Iris pigment epithelial cell (primary cell): ENCODE data around the gene CLDN19.
A peak's percentile ranks its signal among the peaks of the same experiment; 100 is the strongest.
"Not testable (repeated sequence)": the region's sequence is repeated elsewhere in the genome, so short reads cannot be mapped to it uniquely, and the experiment has no call there.

Experiments
- DNase-seq: peaks from one replicate; pipeline ENCODE4 v3.0.0-alpha.2; 2011; ENCODE audit warnings: low read depth

Gene CLDN19

DNA sequence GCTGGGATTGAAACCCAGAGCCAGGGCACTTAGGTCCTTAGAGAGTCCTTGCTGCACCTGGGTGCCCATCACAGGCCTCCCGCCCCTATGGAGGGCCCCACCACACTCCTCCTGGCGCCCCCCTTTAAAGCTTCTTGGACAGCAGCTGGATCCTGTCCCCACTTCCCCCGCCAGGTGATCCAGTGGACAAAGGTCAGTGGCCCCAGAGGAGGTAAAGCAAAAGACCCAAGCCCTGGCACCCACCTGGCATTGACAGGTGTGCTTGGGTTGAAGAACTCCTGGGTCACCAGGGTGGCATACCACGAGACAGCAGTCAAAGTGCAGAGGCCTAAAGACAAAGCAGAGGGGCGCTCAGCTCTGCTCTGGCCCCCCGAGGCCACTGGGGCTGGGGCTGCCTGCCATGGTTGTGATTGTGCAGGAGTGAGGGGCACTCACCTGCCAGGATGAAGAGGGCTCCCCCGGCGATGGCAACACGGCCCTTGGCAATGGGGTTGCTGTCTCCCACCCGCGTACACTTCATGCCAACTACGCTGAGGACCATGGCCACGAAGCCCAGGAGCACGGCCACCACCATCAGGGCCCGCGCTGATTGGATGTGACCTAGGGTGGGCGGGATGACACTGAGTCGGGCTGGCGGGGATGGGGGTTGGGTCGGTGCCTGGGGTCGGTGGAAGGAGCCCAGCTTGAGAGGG lies 1.9 kb downstream of the CLDN19 start:
- no peak for DNase-seq

GRCh38 chr1:42737257-42737656 lies 2.8 kb downstream of the CLDN19 start:
- DNase-seq, result no peak

DNA sequence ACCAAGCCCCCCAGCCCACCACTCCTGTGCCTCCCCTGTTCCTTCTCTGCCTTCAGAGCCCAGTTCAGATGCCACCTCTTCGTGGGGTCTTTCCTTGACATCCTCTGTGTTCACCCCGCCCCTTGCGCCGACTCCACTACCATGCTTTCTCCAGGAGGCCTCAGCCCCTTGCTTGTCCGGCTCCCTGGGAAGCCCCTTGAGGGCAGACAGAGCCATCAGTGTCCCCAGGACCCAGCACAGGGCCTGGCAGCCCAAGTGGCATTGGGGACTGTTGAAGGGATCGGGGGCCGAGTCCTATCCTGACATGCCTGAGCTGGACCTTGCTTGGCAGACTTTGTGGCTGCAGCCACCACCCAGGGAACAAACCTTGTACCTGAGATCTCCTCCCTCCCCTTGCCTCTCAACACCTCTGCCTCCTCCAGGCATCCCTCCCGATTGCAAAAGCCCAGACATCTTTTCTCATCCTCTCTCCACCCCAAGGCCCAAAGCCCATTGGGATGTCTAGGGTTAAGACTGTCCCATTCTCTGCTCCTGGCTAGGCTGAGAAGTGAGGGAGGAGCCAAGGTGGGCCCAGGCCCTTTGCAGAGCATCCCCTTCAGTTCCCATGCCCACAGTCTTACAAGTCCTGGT lies 3.4 kb downstream of the CLDN19 start:
- DNase-seq, result no peak

- DNase-seq, result peak; percentile 29
Measured at GRCh38 chr1:42736152-42736551, 3.9 kb downstream of the CLDN19 start.

DNA sequence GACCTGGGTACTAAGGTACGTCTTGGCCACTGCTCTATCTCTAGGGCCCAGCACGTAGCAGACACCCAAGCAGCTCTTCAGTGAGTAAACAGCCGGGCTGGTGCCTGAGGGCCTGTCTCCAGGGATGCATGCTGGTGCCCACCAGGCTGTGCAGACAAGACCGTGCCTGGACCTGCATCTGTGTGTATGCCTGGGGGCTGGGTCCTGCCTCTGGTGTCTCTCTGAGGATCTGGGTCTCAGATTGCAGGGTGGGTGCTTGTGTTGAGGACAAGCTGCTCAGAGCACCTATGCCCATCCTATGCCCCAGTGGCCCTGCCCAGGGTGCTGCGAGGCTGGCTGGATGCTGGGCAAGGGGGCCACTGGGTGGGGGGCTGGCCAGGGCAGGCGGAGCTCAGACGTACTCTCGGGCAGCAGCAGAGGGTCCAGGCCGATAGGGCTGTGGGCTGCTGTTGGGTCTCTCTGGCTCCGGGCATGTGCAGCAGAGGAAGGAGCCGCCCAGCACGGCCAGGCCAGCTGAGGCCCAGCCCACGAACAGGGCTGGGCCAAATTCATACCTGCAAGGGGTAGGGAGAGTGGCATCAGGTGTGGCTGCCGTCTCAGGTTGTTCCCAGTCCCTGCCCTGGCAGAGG lies 4.4 kb downstream of the CLDN19 start:
- DNase-seq, result no peak

DNA sequence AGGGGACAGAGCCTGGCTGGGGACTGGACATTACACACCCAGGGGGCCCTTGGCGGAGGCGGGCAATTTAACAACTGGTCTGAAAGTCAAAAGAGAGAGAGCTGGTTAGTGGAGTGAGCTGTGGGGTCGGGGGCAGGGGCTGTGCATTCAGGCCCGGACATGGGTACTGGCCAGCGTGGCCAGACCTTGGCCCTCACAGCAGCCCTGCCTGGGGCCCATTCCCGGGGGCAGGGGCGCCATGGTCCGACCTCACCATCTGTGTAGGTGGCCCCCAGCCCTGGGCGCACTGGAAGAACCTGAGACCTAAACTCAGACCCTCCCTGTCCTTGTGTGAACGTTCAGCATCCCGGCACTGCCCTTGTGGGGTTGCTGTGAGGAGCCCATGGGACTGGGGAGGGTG lies 5.0 kb downstream of the CLDN19 start:
- no peak for DNase-seq

GRCh38 chr1:42734201-42735035 lies 5.6 kb downstream of the CLDN19 start:
- DNase-seq, result no peak

GRCh38 chr1:42733415-42734200 lies 6.4 kb downstream of the CLDN19 start:
- no peak for DNase-seq

DNA sequence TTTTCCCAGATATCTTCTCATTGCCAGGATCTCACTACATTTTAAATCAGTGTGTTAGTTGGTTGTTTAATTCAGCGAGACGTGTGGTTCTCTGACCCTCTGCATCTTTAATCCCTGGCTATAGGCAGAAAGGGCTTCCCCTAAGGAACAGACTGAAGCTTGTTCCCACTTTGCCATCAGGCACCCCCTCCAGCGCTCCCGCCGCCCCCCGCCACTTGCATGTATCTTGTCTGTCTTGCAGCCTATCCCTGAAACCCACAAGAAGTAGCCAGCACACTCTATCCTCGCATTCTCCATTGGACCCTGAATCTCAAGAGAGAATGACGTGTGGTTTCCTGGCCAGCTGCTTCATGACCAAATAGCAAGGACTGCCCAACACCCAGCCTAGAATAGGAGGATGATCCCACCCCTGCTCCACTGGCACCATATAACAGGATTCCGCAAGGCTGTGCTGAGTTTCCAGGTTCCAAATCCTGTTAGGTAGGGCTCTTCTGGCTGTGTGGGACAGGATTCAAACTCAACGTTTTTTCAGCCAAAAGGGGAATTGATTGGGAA lies 7.8 kb downstream of the CLDN19 start:
- DNase-seq, result no peak

- no peak for DNase-seq
Measured at GRCh38 chr1:42731585-42731984, 8.5 kb downstream of the CLDN19 start.

- no peak for DNase-seq
Measured at GRCh38 chr1:42730988-42731387, 9.0 kb downstream of the CLDN19 start.

- DNase-seq, result no peak
Measured at GRCh38 chr1:42730002-42730401, 10.0 kb downstream of the CLDN19 start.

DNA sequence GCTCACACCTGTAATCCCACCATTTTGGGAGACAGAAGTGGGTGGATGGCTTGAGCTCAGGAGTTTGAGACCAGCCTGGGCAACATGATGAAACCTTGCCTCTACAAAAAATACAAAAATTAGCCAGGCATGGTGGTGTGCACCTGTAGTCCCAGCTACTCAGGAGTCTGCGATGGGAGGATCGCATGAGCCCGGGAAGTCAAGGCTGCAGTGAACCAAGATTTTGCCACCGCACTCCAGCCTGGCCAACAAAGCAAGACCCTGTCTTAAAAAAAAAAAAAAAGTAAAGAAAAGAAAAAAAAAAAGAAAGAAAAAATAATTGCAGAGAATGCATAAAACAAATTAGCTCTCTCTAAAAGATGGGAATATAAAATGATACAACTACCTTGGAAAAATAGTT lies 14.2 kb downstream of the CLDN19 start:
- not testable (repeated sequence) for DNase-seq

DNA sequence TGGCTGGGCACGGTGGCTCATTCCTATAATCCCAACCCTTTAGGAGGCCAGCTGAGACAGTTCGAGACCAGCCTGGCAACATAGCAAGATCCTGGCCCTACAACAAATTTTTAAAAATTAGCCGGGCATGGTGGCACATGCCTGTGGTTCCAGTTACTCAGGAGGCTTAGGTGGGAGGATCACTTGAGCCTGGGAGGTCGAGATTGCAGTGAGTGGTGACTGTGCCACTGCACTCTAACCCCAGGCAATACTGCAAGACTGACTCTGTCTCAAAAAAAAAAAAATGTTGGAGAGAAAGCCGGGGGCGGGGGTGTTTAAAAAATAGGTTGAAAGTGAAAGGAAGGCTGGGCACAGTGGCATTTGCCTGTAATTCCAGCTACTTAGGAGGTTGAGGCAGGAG lies 16.5 kb downstream of the CLDN19 start:
- DNase-seq, result no peak

GRCh38 chr1:42722403-42722802 lies 17.6 kb downstream of the CLDN19 start:
- not testable (repeated sequence) for DNase-seq

DNA sequence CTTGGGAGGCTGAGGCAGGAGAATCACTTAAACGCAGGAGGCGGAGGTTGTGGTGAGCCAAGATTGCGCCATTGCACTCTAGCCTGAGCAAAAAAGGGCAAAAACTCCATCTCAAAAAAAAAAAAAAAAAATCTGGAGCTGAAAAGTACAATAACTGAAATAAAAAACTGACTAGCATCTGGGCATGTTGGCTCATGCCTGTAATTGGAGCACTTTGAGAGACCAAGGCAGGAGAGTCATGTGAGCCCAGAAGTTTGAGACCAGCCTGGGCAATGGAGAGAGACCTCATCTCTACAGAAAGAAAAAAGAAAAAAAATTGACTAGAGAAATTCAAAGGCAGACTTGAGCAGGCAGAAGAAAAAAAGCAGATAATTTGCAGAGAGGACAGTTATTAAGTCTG lies 18.1 kb downstream of the CLDN19 start:
- peak; percentile 11 for DNase-seq

GRCh38 chr1:42720868-42721267 lies 19.2 kb downstream of the CLDN19 start:
- no peak for DNase-seq

- DNase-seq, result not testable (repeated sequence)
Measured at GRCh38 chr1:42714441-42714840, 25.6 kb downstream of the CLDN19 start.

- DNase-seq, result no peak
Measured at GRCh38 chr1:42713293-42713692, 26.7 kb downstream of the CLDN19 start.

GRCh38 chr1:42712808-42713207 lies 27.2 kb downstream of the CLDN19 start:
- not testable (repeated sequence) for DNase-seq

GRCh38 chr1:42703888-42704464 lies 36.1 kb downstream of the CLDN19 start:
- DNase-seq, result no peak
